Adrenal gland (tissue), 5 donors: ENCODE measurements around the gene PDE2A.

ENCODE experiments used
- CTCF ChIP-seq, 6 experiments: fragments of 450-650 bp in 4 of 6; fragments of 200-600 bp in 2 of 6; sonication (generic) in 1 of 6; IDR thresholded peaks; 1 replicate in 5 of 6; 2 replicates in 1 of 6; pipeline versions ENCODE4 v1.5.1 to v1.8.0; 2016 to 2021; ENCODE audit warnings: antibody characterized with exemption in 6 of 6, mild to moderate bottlenecking in 2 of 6, moderate library complexity in 1 of 6
- POLR2A ChIP-seq, 2 donors: fragments of 450-650 bp; IDR thresholded peaks; one replicate each; pipeline ENCODE4 v1.6.1; 2017; ENCODE audit warnings: antibody characterized with exemption in 2 of 2, mild to moderate bottlenecking in 2 of 2, moderate library complexity in 1 of 2
- donor health status: DM: no; HTN: no; CAD: no.

DNA sequence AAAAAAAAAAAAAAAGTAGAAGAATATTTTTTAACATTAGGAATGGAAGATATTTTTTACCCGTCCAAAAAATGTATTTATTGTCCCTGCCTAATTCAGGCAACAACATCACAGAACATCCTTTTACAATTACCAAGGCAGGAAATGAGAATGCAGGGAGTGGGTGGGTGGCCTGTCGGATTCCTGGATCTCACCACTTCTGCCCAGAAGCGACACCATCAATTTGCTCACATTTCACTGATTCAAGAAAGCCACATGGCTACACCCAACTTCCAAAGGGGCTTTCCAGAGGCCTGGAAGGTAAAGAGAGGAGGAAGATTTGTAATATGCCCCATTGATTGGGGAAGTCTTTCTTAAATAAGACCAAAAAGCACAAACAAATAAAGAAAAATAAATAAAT lies 146.1 kb downstream of the PDE2A start:
- TF ChIP-seq CTCF (IDR thresholded peaks at IDR 0.05) (no peak), POLR2A (IDR thresholded peaks at IDR 0.05) (no peak)
